Gastrocnemius medialis (tissue), 4 donors: Measurements from ENCODE around the gene STK36. TPM values are rescaled to one million over a fixed set of nuclear protein-coding genes. Genes with fewer than 3 reads are reported as not detected.

Source experiments
- ATAC-seq, 2 donors: fragments of 150-250 bp; one replicate each; pipeline ENCODE4 v1.9.1; 2016
- DNase-seq, 2 donors: peaks; one replicate each; pipeline ENCODE4 v3.0.0-alpha.2; 2019
- H3K27ac ChIP-seq, 4 donors: fragments of 200-600 bp; sonication (generic); 1 replicate in 1 of 4; 2 replicates in 3 of 4; pipeline ENCODE4 v1.5.1; 2016 to 2018; ENCODE audit warnings: mild to moderate bottlenecking in 2 of 4, moderate library complexity in 1 of 4
- H3K27me3 ChIP-seq, 3 donors: fragments of 200-600 bp; sonication (generic) in 2 of 3; 1 replicate in 1 of 3; 2 replicates in 2 of 3; pipeline versions ENCODE4 v1.5.1 to v1.6.0; 2016 to 2019; ENCODE audit warnings: mild to moderate bottlenecking in 1 of 3, moderate library complexity in 1 of 3
- H3K36me3 ChIP-seq, 2 donors: fragments of 200-600 bp; sonication (generic) in 1 of 2; one replicate each; pipeline ENCODE4 v1.5.1; 2017 to 2018
- H3K4me1 ChIP-seq, 2 donors: fragments of 200-600 bp; sonication (generic) in 1 of 2; one replicate each; pipeline ENCODE4 v1.5.1; 2016 to 2017; ENCODE audit warnings: mild to moderate bottlenecking in 2 of 2
- H3K4me3 ChIP-seq, 4 donors: fragments of 200-600 bp; sonication (generic) in 3 of 4; 1 replicate in 1 of 4; 2 replicates in 3 of 4; pipeline ENCODE4 v1.5.1; 2016 to 2019; ENCODE audit warnings: mild to moderate bottlenecking in 2 of 4
- H3K9me3 ChIP-seq, 3 donors: fragments of 200-600 bp; sonication (generic) in 2 of 3; 1 replicate in 1 of 3; 2 replicates in 2 of 3; pipeline ENCODE4 v1.5.1; 2016 to 2019
- CTCF ChIP-seq, 5 experiments: fragments of 450-650 bp in 3 of 5; fragments of 200-600 bp in 2 of 5; sonication (generic) in 2 of 5; IDR thresholded peaks in 4 of 5; conservative IDR thresholded peaks in 1 of 5; 1 replicate in 4 of 5; 2 replicates in 1 of 5; pipeline ENCODE4 v1.5.1; 2016 to 2019; ENCODE audit warnings: antibody characterized with exemption in 5 of 5, mild to moderate bottlenecking in 3 of 5, moderate library complexity in 3 of 5
- POLR2A ChIP-seq, 2 donors: fragments of 450-650 bp; IDR thresholded peaks; one replicate each; pipeline ENCODE4 v1.6.1; 2017; ENCODE audit warnings: antibody characterized with exemption in 2 of 2, mild to moderate bottlenecking in 2 of 2, moderate library complexity in 2 of 2
- in situ Hi-C, 4 donors: fragments of 200-750 bp; cut with MboI; loops; one replicate each; pipeline versions ENCODE4 v1.15.0 to v1.8.0; 2017; ENCODE audit warnings: low sequenced_read_pairs in 4 of 4
- intact Hi-C: fragments of 100-400 bp; cut with DNase I; formaldehyde crosslinking; loops from one replicate; pipeline ENCODE4 v1.15.1; 2023; ENCODE audit warnings: low total_unique reads
- total RNA-seq, 4 donors: library from RNA; depleted of rRNA; stranded (reverse); fragments of >200 nt; gene quantifications; one replicate each; pipeline versions ENCODE4 v1.1.0 to v1.2.3, GENCODE V29; 2016

Gene STK36
- total RNA-seq, 4 donors from 2014 or later = 3.0 to 16.3 (median 7.6) TPM

GRCh38 chr2:218659988-218660358 lies 11.9 kb upstream of the STK36 start:
- intact Hi-C loops = loop anchor here (1.0 to 5.0 kb wide), 7 partner anchors 12 to 368 kb away; partner anchors contain the start of genes CNOT9, CTDSP1, PLCD4 and PRKAG3
- peak overlapping the region; percentile 95 to 98 (median 97) for H3K27ac ChIP-seq
- peaks cover 0 to 47% of the 10 kb centered on the region in 2 donors for H3K36me3 ChIP-seq

DNA sequence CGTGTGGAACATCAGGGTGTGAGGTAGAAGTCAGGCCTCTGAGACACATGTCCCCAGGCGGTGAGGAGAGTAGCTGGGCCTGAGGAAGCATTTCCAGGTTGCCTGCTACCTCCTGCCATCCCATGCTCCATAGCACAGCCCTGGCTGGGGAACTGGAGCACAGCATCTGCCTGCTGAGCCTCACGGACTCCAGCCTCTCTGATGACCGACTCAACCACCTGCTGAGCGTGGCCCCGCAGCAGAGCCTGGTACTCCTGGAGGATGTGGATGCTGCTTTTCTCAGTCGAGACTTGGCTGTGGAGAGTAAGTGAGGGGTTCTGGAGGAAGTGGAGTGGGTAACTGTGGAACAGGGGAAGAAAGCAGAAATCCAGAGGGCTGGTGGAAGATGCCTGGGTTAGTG lies 9.5 kb upstream of the STK36 start:
- Histone ChIP-seq H3K27ac (no peak overlapping the region), H3K36me3 (peaks cover 0 to 69% of the 10 kb centered on the region in 2 donors), H3K9me3 (no peaks in the 10 kb centered on the region), H3K4me3 (no peak overlapping the region), H3K27me3 (no peaks in the 10 kb centered on the region), H3K4me1 (peaks cover 15 to 20% of the 10 kb centered on the region in 2 donors)
- ATAC-seq (no peak), DNase-seq (no peak)
- intact Hi-C loops (no loop called here), in situ Hi-C loops (loop anchor here in 3 of 4 donors (25.0 kb wide), 3 partner anchors 250 to 725 kb away; partner anchors contain the start of genes TMBIM1 (in 3 of the 3), VIL1 (in 2 of the 3) and DNPEP (in 1 of the 3))
- no peak for TF ChIP-seq CTCF (IDR thresholded peaks at IDR 0.05 in 4 of 5, conservative IDR thresholded peaks at IDR 0.05 in 1 of 5)
- TF ChIP-seq POLR2A (IDR thresholded peaks at IDR 0.05) = no peak

More at GRCh38 chr2:218659988-218660358, 11.9 kb upstream of the STK36 start:
- in situ Hi-C loops = loop anchor here in 3 of 4 donors (25.0 kb wide), 3 partner anchors 248 to 727 kb away; partner anchors contain the start of genes TMBIM1 (in 3 of the 3), VIL1 (in 2 of the 3) and DNPEP (in 1 of the 3)
- ATAC-seq (no peak), DNase-seq (no peak)
- H3K9me3 ChIP-seq = no peaks in the 10 kb centered on the region
- H3K4me3 ChIP-seq = peak overlapping the region; percentile 76 to 93 (median 84)
- peaks cover 37 to 40% of the 10 kb centered on the region in 2 donors for H3K4me1 ChIP-seq
- H3K27me3 ChIP-seq = no peaks in the 10 kb centered on the region
- TF ChIP-seq POLR2A (IDR thresholded peaks at IDR 0.05) = no peak

DNA sequence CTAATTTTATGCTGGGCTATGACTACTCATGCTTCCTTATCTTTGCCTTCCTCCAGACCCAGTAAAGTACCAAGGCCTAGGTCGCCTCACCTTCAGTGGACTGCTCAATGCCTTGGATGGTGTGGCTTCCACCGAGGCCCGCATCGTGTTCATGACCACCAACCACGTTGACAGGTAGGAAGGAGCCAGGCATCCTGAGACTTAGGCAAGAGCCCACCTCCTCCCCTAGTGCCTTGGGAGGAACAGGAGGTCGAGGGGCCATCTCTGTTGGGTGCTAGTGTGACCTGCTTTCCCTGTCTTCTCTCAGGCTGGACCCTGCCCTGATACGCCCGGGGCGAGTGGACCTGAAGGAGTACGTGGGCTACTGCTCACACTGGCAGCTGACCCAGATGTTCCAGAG lies 9.1 kb upstream of the STK36 start:
- peaks cover 0 to 69% of the 10 kb centered on the region in 2 donors for H3K36me3 ChIP-seq
- DNase-seq = no peak
- no peak overlapping the region for H3K4me3 ChIP-seq
- no peaks in the 10 kb centered on the region for H3K27me3 ChIP-seq
- no peak for ATAC-seq
- peaks cover 15 to 20% of the 10 kb centered on the region in 2 donors for H3K4me1 ChIP-seq
- no peaks in the 10 kb centered on the region for H3K9me3 ChIP-seq
- no peak overlapping the region for H3K27ac ChIP-seq
- no peak for TF ChIP-seq CTCF (IDR thresholded peaks at IDR 0.05 in 4 of 5, conservative IDR thresholded peaks at IDR 0.05 in 1 of 5)
- no peak for TF ChIP-seq POLR2A (IDR thresholded peaks at IDR 0.05)
- intact Hi-C loops (no loop called here), in situ Hi-C loops (loop anchor here in 3 of 4 donors (25.0 kb wide), 3 partner anchors 251 to 724 kb away; partner anchors contain the start of genes TMBIM1 (in 3 of the 3), VIL1 (in 2 of the 3) and DNPEP (in 1 of the 3))

DNA sequence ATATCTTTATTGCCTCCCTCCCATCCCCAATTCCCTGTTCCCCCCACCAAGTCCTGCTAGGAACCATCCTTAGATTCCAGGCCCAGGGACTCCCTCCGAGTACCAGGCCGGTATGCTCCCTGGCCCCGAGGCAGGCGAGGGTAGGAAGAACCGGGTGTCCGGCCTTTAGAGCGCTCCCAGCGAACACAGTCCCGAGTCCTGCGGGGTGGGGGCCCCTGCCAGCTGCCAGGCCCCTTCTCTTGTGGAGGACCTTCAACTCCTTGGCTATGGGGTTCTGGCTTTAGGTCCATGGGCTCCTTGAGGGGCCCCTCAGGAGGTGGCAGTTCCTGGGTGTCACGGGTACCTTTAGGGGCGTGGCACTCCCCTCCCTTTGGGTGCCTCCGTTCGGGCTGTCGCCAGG lies 8.0 kb upstream of the STK36 start:
- in situ Hi-C loops = loop anchor here in 3 of 4 donors (25.0 kb wide), 3 partner anchors 252 to 723 kb away; partner anchors contain the start of genes TMBIM1 (in 3 of the 3), VIL1 (in 2 of the 3) and DNPEP (in 1 of the 3)
- no peak for ATAC-seq

More for the DNA sequence above, 8.0 kb upstream of the STK36 start:
- TF ChIP-seq POLR2A (IDR thresholded peaks at IDR 0.05) (no peak), CTCF (IDR thresholded peaks at IDR 0.05 in 4 of 5, conservative IDR thresholded peaks at IDR 0.05 in 1 of 5) (no peak)
- Histone ChIP-seq H3K9me3 (no peaks in the 10 kb centered on the region), H3K4me1 (peaks cover 8 to 10% of the 10 kb centered on the region in 2 donors), H3K27me3 (no peaks in the 10 kb centered on the region), H3K4me3 (no peak overlapping the region), H3K27ac (no peak overlapping the region), H3K36me3 (peaks cover 0 to 70% of the 10 kb centered on the region in 2 donors)
- DNase-seq = no peak
- intact Hi-C loops = no loop called here
